DND-41 (cell line): Measurements from ENCODE around the gene C15orf62.

Experiments
- ATAC-seq: fragments of 200-7000 bp; cut with Tn5 transposase; 3 replicates; pipeline ENCODE4 v1.9.1; 2021; ENCODE audit warnings: low read depth; ENCODE audit not compliant: insufficient read depth
- DNase-seq: peaks from one replicate; pipeline ENCODE4 v3.0.0-alpha.2; 2020
- H2AFZ ChIP-seq: 2 replicates; pipeline ENCODE4 v1.6.0; 2012; ENCODE audit warnings: low read depth, low read length
- H3K27ac ChIP-seq: 2 replicates; pipeline ENCODE4 v1.5.1; 2012; ENCODE audit warnings: low read length, inconsistent platforms
- H3K27me3 ChIP-seq: fragments of 200-600 bp; sonication (generic); 2 replicates; pipeline ENCODE4 v1.6.0; 2012; ENCODE audit warnings: low read length, mild to moderate bottlenecking, inconsistent platforms; ENCODE audit not compliant: insufficient read depth, poor library complexity
- H3K36me3 ChIP-seq: 2 replicates; pipeline ENCODE4 v1.5.1; 2012; ENCODE audit warnings: low read length, inconsistent platforms; ENCODE audit not compliant: insufficient read depth
- H3K4me1 ChIP-seq: 2 replicates; pipeline ENCODE4 v1.5.1; 2012; ENCODE audit warnings: mild to moderate bottlenecking, low read length; ENCODE audit not compliant: insufficient read depth
- H3K4me2 ChIP-seq: 2 replicates; pipeline ENCODE4 v1.6.0; 2012; ENCODE audit warnings: mild to moderate bottlenecking, moderate library complexity, low read length, inconsistent platforms; ENCODE audit not compliant: insufficient read depth
- H3K4me3 ChIP-seq, 2 experiments: fragments of 200-600 bp in 1 of 2; shearing (Covaris generic) in 1 of 2; 2 replicates each; pipeline ENCODE4 v1.5.1; 2012 to 2016; ENCODE audit warnings: inconsistent platforms in 2 of 2, low read length in 2 of 2, mild to moderate bottlenecking in 2 of 2, low read depth in 1 of 2, moderate library complexity in 1 of 2
- H3K79me2 ChIP-seq: 2 replicates; pipeline ENCODE4 v1.6.0; 2012; ENCODE audit warnings: low read length, inconsistent platforms; ENCODE audit not compliant: insufficient read depth
- H3K9ac ChIP-seq: 2 replicates; pipeline ENCODE4 v1.6.0; 2012; ENCODE audit warnings: low read depth, mild to moderate bottlenecking, inconsistent platforms, low read length, moderate library complexity
- H3K9me3 ChIP-seq: 2 replicates; pipeline ENCODE4 v1.5.1; 2012; ENCODE audit warnings: low read length, moderate library complexity, mild to moderate bottlenecking, inconsistent platforms; ENCODE audit not compliant: insufficient read depth, severe bottlenecking
- H4K20me1 ChIP-seq: 2 replicates; pipeline ENCODE4 v1.6.0; 2012; ENCODE audit warnings: low read length; ENCODE audit not compliant: insufficient read depth
- EZH2 ChIP-seq: IDR thresholded peaks from 3 replicates; pipeline ENCODE4 v1.6.1; 2012; ENCODE audit warnings: borderline replicate concordance, low read depth, mild to moderate bottlenecking, moderate library complexity, low read length, inconsistent platforms; ENCODE audit not compliant: severe bottlenecking
- TF ChIP-seq, protein P1 (sequence below): IDR thresholded peaks from 2 replicates; pipeline ENCODE4 v1.5.1; 2012; ENCODE audit warnings: borderline replicate concordance, low read length, moderate library complexity, mild to moderate bottlenecking; ENCODE audit not compliant: poor library complexity, severe bottlenecking; ENCODE audit errors: extremely low read depth

Gene C15orf62

DNA sequence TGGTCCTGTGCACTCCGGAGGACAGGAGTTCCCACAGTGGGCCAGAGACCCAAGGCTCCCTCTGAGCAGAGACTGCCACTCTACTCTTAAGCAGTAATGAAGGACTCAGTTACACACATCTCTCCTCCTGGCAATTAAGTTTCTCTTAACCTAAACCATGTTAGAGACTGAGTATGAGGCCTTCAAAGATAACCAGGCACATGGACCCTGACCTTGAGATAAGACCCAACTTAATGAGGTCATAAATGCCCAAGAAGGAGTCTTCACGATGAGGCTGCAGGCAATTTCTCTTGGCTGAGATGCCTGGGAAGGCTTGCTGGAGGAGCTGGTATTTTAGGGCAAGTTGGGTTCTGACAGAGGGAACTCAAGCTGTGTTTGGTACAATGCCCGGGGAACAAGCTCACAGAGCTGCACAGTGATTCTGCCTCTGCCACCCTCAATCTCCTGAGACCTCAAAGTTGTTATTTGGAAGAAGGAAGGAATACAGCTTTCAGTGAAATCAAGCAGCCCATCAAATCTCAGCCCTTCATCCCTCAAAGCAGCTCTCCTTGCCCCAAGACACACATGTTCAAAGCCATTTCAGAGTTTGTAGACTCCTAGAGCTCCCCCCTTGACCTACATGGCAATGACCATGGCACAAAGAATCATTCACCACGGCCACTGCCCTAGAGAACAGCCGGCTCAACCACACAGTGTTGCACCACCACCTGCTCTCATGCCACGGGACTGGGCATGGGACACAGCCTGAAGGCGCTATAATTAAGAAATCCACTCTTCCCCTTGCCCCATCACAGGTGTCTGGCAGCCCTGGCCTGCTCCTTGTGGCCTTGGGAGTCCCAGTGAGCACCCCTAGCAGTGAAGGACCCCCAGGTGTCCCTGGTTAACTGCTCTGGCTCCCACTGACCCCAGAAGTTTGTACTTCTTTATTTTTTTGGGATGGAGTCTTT, 21.8 kb upstream of the C15orf62 start:
- Histone ChIP-seq H4K20me1 (peaks cover 13% of the 10 kb centered on the region; the same call in 1 of the 2 replicates), H3K36me3 (peaks cover 75% of the 10 kb centered on the region), H3K79me2 (peaks cover 22% of the 10 kb centered on the region), H3K9me3 (no peaks in the 10 kb centered on the region), H3K27me3 (no peaks in the 10 kb centered on the region), H3K4me2 (no peak overlapping the region), H3K27ac (no peak overlapping the region), H3K4me3 (no peak overlapping the region), H3K9ac (no peak overlapping the region), H2AFZ (no peak overlapping the region), H3K4me1 (peaks cover 19% of the 10 kb centered on the region; the same call in 1 of the 2 replicates)
- DNase-seq: no peak
- no peak for ATAC-seq
- TF ChIP-seq, protein P1, sequence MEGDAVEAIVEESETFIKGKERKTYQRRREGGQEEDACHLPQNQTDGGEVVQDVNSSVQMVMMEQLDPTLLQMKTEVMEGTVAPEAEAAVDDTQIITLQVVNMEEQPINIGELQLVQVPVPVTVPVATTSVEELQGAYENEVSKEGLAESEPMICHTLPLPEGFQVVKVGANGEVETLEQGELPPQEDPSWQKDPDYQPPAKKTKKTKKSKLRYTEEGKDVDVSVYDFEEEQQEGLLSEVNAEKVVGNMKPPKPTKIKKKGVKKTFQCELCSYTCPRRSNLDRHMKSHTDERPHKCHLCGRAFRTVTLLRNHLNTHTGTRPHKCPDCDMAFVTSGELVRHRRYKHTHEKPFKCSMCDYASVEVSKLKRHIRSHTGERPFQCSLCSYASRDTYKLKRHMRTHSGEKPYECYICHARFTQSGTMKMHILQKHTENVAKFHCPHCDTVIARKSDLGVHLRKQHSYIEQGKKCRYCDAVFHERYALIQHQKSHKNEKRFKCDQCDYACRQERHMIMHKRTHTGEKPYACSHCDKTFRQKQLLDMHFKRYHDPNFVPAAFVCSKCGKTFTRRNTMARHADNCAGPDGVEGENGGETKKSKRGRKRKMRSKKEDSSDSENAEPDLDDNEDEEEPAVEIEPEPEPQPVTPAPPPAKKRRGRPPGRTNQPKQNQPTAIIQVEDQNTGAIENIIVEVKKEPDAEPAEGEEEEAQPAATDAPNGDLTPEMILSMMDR: no peak
- TF ChIP-seq EZH2: no peak

GRCh38 chr15:40749151-40749630, 20.6 kb upstream of the C15orf62 start:
- no peaks in the 10 kb centered on the region for H3K27me3 ChIP-seq
- DNase-seq (no peak), ATAC-seq (no peak)
- no peak overlapping the region for H2AFZ ChIP-seq
- no peak overlapping the region for H3K9ac ChIP-seq
- peaks cover 29% of the 10 kb centered on the region for H3K79me2 ChIP-seq
- peaks cover 31% of the 10 kb centered on the region for H3K4me1 ChIP-seq
- H3K4me3 ChIP-seq: no peak overlapping the region
- no peaks in the 10 kb centered on the region for H3K9me3 ChIP-seq
- TF ChIP-seq EZH2: no peak
- TF ChIP-seq, protein P1: no peak
- H3K36me3 ChIP-seq: peaks cover 62% of the 10 kb centered on the region
- H3K27ac ChIP-seq: no peak overlapping the region
- no peak overlapping the region for H3K4me2 ChIP-seq
- peaks cover 13% of the 10 kb centered on the region; the same call in 1 of the 2 replicates for H4K20me1 ChIP-seq

DNA sequence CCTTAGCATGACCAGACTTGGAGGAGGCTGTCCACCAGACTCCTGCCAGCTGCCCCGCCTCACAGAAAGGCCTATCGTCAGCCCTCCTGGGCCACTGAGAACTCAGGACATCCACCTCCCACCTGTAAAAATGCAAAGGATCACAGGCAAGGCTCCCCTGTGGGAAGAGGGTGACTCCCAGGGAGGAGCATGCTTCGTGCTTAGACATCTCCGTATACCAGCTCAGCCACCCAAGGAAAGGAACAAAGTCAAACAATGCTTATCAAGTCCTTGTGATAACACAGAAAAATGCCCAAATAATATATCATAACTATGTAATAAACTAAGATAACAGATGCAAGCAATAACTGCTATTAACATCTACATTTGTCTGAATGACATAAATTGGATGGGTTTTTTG, 18.9 kb upstream of the C15orf62 start:
- H3K36me3 ChIP-seq: peaks cover 51% of the 10 kb centered on the region
- no peak overlapping the region for H3K27ac ChIP-seq

More for the DNA sequence above, 18.9 kb upstream of the C15orf62 start:
- Histone ChIP-seq H3K27me3 (no peaks in the 10 kb centered on the region), H3K4me2 (no peak overlapping the region), H3K4me1 (peaks cover 41% of the 10 kb centered on the region), H4K20me1 (peaks cover 8% of the 10 kb centered on the region; the same call in 1 of the 2 replicates), H3K4me3 (no peak overlapping the region), H3K9ac (no peak overlapping the region), H2AFZ (no peak overlapping the region), H3K79me2 (peaks cover 38% of the 10 kb centered on the region), H3K9me3 (no peaks in the 10 kb centered on the region)
- no peak for TF ChIP-seq EZH2
- TF ChIP-seq, protein P1: no peak
- ATAC-seq (no peak), DNase-seq (no peak)
